HepG2 (cell line): Measurements from ENCODE around the gene ATP11A. TPM values are rescaled to one million over a fixed set of nuclear protein-coding genes. Genes with fewer than 3 reads are reported as not detected.
A peak's percentile ranks its signal among the peaks of the same experiment; 100 is the strongest.

ENCODE experiments used
- EP300 ChIP-seq, 3 experiments: sonication (generic) in 1 of 3; formaldehyde crosslinking in 1 of 3; IDR thresholded peaks; 2 replicates each; pipeline versions ENCODE4 v1.5.1 to v1.6.1; 2011 to 2020; ENCODE audit warnings: low read depth in 2 of 3, low read length in 2 of 3, borderline replicate concordance in 1 of 3, improper control_type of control experiment in 1 of 3, mild to moderate bottlenecking in 1 of 3, missing genetic modification reagents in 1 of 3, moderate library complexity in 1 of 3
- EZH2 ChIP-seq: conservative IDR thresholded peaks from 2 replicates; pipeline ENCODE4 v1.6.1; 2012; ENCODE audit warnings: mild to moderate bottlenecking, low read depth, low read length, moderate library complexity
- KLF6 ChIP-seq: IDR thresholded peaks from 2 replicates; pipeline ENCODE4 v1.8.0; 2016; ENCODE audit warnings: missing biosample characterization, missing genetic modification reagents
- MAZ ChIP-seq, 2 experiments: sonication (generic) in 1 of 2; formaldehyde crosslinking in 1 of 2; IDR thresholded peaks; 2 replicates each; pipeline versions ENCODE4 v1.5.0 to v1.6.1; 2012 to 2020; ENCODE audit warnings: low read depth in 2 of 2, mild to moderate bottlenecking in 2 of 2, borderline replicate concordance in 1 of 2, improper control_type of control experiment in 1 of 2, low read length in 1 of 2, missing genetic modification reagents in 1 of 2, moderate library complexity in 1 of 2
- NFYB ChIP-seq: sonication (generic); formaldehyde crosslinking; IDR thresholded peaks from 2 replicates; pipeline ENCODE4 v1.4.0; 2020; ENCODE audit warnings: missing genetic modification reagents
- RAD21 ChIP-seq: fragments of 450-650 bp; formaldehyde crosslinking; IDR thresholded peaks from 2 replicates; pipeline ENCODE4 v1.5.0; 2020; ENCODE audit warnings: mild to moderate bottlenecking
- RBFOX2 ChIP-seq: fragments of 200-400 bp; formaldehyde crosslinking; IDR thresholded peaks from 2 replicates; pipeline ENCODE4 v1.6.1; 2017; ENCODE audit warnings: low read depth, mild to moderate bottlenecking, low read length
- RORA ChIP-seq: sonication (generic); formaldehyde crosslinking; IDR thresholded peaks from 2 replicates; pipeline ENCODE4 v1.5.0; 2020; ENCODE audit warnings: mild to moderate bottlenecking, missing genetic modification reagents, moderate library complexity
- ZFP36L2 ChIP-seq: sonication (generic); formaldehyde crosslinking; IDR thresholded peaks from 2 replicates; pipeline ENCODE4 v1.4.0; 2020; ENCODE audit warnings: missing genetic modification reagents
- ZNF432 ChIP-seq: sonication (generic); formaldehyde crosslinking; IDR thresholded peaks from 2 replicates; pipeline ENCODE4 v1.5.0; 2020; ENCODE audit warnings: missing genetic modification reagents, mild to moderate bottlenecking, borderline replicate concordance
- ZNF549 ChIP-seq: sonication (generic); formaldehyde crosslinking; IDR thresholded peaks from 2 replicates; pipeline ENCODE4 v1.5.0; 2020; ENCODE audit warnings: missing genetic modification reagents
- ZNF761 ChIP-seq: sonication (generic); formaldehyde crosslinking; conservative IDR thresholded peaks from 2 replicates; pipeline ENCODE4 v1.4.0; 2020; ENCODE audit warnings: mild to moderate bottlenecking, missing genetic modification reagents
- polyA plus RNA-seq, 8 experiments: library from polyadenylated mRNA; depleted of rRNA in 3 of 8; stranded (reverse) in 7 of 8; unstranded in 1 of 8; fragments of >200 nt; fragmentation: Illumina TruSeq in 4 of 8; extraction: Trizol in 4 of 8; gene quantifications; 2 replicates each; pipeline versions ENCODE4 v1.2.1 to v1.2.3, GENCODE V29; 2011 to 2016; ENCODE audit warnings: low read depth in 4 of 8, missing spikeins in 1 of 8, mixed read lengths in 1 of 8; ENCODE audit not compliant: insufficient read depth in 1 of 8
- total RNA-seq, 5 experiments: library from RNA; depleted of rRNA; stranded (reverse); fragments of >200 nt; fragmentation: Illumina TruSeq; extraction: Trizol; gene quantifications; 2 replicates each; pipeline ENCODE4 v1.2.3, GENCODE V29; 2016; ENCODE audit warnings: low read depth in 1 of 5
- TF ChIP-seq, protein P1 (sequence below): sonication (generic); formaldehyde crosslinking; IDR thresholded peaks from 2 replicates; pipeline ENCODE4 v1.5.0; 2020; ENCODE audit warnings: mild to moderate bottlenecking, missing genetic modification reagents
- TF ChIP-seq, protein P2 (sequence below): sonication (generic); formaldehyde crosslinking; IDR thresholded peaks from 2 replicates; pipeline ENCODE4 v1.4.0; 2020; ENCODE audit warnings: missing genetic modification reagents
- TF ChIP-seq, protein P3 (sequence below): IDR thresholded peaks from 2 replicates; pipeline ENCODE4 v1.6.1; 2012; ENCODE audit warnings: low read length, improper control_type of control experiment

ATP11A gene
- total and polyA plus RNA-seq, 2 of the 13 experiments (the other 11 are each of a cell fraction or from before 2014, with no cell fraction given), result 18.4 to 20.1 TPM

DNA sequence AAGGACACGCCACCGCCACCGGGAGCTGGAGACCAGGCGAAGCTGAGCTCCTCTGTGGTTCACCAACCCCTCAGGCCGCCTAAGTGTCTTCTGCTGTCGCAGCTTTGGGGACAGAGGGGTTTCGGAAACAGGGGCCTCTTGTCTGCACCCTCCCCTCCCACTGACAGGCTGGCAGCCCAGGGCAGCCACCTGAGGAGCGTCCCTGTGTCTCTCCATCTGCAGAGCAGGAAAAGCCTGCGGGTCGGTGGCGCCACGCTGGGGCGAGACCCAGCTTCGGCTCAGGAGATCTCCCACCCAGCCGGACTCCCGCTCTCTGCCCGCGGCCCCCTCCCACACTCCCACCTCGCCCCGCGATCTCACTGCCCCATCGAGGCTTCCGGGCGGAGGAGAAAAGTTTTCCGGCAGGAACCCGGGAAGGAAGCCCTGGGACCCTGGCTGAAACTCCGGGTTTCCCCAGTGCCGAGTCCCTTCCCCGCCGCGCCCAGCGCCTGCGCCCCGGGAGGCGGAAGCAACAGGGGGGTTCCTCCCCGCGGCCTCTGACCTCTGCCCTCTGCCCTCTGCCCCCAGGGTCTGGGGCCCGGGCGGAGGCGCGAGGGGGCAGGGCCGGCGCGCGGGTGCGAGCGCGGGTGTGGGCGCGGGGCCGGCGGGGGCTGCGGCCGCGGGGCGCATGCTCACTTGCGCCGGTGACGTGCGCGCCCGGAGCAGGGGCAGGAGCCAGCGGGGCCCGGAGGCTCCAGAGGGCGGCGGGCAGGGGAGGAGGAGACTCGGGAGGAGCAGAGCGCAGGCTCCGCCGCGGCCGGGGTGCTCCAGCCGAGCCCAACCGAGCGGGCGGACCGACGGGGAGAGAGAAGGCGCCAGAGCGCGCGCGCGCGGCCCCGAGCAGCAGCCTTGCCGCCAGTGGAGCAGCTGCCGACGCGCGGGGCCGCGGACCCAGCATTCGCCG lies at the start of gene ATP11A (continued):
- TF ChIP-seq, protein P1, sequence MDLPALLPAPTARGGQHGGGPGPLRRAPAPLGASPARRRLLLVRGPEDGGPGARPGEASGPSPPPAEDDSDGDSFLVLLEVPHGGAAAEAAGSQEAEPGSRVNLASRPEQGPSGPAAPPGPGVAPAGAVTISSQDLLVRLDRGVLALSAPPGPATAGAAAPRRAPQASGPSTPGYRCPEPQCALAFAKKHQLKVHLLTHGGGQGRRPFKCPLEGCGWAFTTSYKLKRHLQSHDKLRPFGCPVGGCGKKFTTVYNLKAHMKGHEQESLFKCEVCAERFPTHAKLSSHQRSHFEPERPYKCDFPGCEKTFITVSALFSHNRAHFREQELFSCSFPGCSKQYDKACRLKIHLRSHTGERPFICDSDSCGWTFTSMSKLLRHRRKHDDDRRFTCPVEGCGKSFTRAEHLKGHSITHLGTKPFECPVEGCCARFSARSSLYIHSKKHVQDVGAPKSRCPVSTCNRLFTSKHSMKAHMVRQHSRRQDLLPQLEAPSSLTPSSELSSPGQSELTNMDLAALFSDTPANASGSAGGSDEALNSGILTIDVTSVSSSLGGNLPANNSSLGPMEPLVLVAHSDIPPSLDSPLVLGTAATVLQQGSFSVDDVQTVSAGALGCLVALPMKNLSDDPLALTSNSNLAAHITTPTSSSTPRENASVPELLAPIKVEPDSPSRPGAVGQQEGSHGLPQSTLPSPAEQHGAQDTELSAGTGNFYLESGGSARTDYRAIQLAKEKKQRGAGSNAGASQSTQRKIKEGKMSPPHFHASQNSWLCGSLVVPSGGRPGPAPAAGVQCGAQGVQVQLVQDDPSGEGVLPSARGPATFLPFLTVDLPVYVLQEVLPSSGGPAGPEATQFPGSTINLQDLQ (CRISPR knock-in tag), result no peak
- TF ChIP-seq RAD21 (CRISPR knock-in tag) (no peak; the same call in none of the 2 replicates), ZNF549 (CRISPR knock-in tag) (no peak), NFYB (CRISPR knock-in tag) (no peak), EZH2 (no peak), EP300 (IDR thresholded peaks at IDR 0.05; ENCODE audit: low read depth in 2 of 2, low read length in 2 of 2) (peak; percentile 8 to 30; a peak in 1 of 4 replicates), EP300 (CRISPR knock-in tag; IDR thresholded peaks at IDR 0.05; ENCODE audit: borderline replicate concordance) (no peak), MAZ (IDR thresholded peaks at IDR 0.05; ENCODE audit: borderline replicate concordance, low read depth, low read length) (peak; percentile 69; the same call in 1 of the 2 replicates), MAZ (CRISPR knock-in tag; IDR thresholded peaks at IDR 0.05; ENCODE audit: low read depth) (peak; percentile 84), RORA (CRISPR knock-in tag) (no peak), RBFOX2 (peak; percentile 81), ZNF761 (CRISPR knock-in tag) (peak; percentile 69), ZNF432 (CRISPR knock-in tag) (no peak), ZFP36L2 (CRISPR knock-in tag) (no peak), KLF6 (no peak; the same call in 1 of the 2 replicates)
- TF ChIP-seq, protein P2, sequence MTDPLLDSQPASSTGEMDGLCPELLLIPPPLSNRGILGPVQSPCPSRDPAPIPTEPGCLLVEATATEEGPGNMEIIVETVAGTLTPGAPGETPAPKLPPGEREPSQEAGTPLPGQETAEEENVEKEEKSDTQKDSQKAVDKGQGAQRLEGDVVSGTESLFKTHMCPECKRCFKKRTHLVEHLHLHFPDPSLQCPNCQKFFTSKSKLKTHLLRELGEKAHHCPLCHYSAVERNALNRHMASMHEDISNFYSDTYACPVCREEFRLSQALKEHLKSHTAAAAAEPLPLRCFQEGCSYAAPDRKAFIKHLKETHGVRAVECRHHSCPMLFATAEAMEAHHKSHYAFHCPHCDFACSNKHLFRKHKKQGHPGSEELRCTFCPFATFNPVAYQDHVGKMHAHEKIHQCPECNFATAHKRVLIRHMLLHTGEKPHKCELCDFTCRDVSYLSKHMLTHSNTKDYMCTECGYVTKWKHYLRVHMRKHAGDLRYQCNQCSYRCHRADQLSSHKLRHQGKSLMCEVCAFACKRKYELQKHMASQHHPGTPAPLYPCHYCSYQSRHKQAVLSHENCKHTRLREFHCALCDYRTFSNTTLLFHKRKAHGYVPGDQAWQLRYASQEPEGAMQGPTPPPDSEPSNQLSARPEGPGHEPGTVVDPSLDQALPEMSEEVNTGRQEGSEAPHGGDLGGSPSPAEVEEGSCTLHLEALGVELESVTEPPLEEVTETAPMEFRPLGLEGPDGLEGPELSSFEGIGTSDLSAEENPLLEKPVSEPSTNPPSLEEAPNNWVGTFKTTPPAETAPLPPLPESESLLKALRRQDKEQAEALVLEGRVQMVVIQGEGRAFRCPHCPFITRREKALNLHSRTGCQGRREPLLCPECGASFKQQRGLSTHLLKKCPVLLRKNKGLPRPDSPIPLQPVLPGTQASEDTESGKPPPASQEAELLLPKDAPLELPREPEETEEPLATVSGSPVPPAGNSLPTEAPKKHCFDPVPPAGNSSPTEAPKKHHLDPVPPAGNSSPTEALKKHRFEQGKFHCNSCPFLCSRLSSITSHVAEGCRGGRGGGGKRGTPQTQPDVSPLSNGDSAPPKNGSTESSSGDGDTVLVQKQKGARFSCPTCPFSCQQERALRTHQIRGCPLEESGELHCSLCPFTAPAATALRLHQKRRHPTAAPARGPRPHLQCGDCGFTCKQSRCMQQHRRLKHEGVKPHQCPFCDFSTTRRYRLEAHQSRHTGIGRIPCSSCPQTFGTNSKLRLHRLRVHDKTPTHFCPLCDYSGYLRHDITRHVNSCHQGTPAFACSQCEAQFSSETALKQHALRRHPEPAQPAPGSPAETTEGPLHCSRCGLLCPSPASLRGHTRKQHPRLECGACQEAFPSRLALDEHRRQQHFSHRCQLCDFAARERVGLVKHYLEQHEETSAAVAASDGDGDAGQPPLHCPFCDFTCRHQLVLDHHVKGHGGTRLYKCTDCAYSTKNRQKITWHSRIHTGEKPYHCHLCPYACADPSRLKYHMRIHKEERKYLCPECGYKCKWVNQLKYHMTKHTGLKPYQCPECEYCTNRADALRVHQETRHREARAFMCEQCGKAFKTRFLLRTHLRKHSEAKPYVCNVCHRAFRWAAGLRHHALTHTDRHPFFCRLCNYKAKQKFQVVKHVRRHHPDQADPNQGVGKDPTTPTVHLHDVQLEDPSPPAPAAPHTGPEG (CRISPR knock-in tag), result no peak
- TF ChIP-seq, protein P3, sequence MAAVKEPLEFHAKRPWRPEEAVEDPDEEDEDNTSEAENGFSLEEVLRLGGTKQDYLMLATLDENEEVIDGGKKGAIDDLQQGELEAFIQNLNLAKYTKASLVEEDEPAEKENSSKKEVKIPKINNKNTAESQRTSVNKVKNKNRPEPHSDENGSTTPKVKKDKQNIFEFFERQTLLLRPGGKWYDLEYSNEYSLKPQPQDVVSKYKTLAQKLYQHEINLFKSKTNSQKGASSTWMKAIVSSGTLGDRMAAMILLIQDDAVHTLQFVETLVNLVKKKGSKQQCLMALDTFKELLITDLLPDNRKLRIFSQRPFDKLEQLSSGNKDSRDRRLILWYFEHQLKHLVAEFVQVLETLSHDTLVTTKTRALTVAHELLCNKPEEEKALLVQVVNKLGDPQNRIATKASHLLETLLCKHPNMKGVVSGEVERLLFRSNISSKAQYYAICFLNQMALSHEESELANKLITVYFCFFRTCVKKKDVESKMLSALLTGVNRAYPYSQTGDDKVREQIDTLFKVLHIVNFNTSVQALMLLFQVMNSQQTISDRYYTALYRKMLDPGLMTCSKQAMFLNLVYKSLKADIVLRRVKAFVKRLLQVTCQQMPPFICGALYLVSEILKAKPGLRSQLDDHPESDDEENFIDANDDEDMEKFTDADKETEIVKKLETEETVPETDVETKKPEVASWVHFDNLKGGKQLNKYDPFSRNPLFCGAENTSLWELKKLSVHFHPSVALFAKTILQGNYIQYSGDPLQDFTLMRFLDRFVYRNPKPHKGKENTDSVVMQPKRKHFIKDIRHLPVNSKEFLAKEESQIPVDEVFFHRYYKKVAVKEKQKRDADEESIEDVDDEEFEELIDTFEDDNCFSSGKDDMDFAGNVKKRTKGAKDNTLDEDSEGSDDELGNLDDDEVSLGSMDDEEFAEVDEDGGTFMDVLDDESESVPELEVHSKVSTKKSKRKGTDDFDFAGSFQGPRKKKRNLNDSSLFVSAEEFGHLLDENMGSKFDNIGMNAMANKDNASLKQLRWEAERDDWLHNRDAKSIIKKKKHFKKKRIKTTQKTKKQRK, result no peak
